NCI-H146 treated with DMSO at 0.1 percent for 48 hours (cell line): ENCODE measurements around the gene FAM229B.

Source experiments
- DNase-seq: peaks from one replicate; lab custom pipeline; 2025; ENCODE audit not compliant: unreplicated experiment; lab: John Stamatoyannopoulos, UW

Gene FAM229B

GRCh38 chr6:112139052-112139451, 51.7 kb downstream of the FAM229B start:
- no peak for DNase-seq

- no peak for DNase-seq
Measured at GRCh38 chr6:112141707-112142106, 54.3 kb downstream of the FAM229B start.

GRCh38 chr6:112144145-112144926, 56.9 kb downstream of the FAM229B start:
- peak; percentile 85 for DNase-seq

- DNase-seq = peak; percentile 24
Measured at GRCh38 chr6:112145080-112145573, 57.7 kb downstream of the FAM229B start.

- DNase-seq = no peak
Measured at GRCh38 chr6:112148103-112148502, 60.7 kb downstream of the FAM229B start.

GRCh38 chr6:112149236-112149635, 61.8 kb downstream of the FAM229B start:
- DNase-seq = no peak

GRCh38 chr6:112149719-112150263, 62.4 kb downstream of the FAM229B start:
- DNase-seq = no peak

- no peak for DNase-seq
Measured at GRCh38 chr6:112150363-112150762, 63.0 kb downstream of the FAM229B start.
